OCI-LY1 (cell line): Measurements from ENCODE around the gene LDHAL6B.

Experiments
- CTCF ChIP-seq: fragments of 200-600 bp; sonication (generic), shearing (Covaris generic); IDR thresholded peaks from 2 replicates; pipeline ENCODE4 v1.5.1; 2017; ENCODE audit warnings: mild to moderate bottlenecking, antibody characterized with exemption, low read length, moderate library complexity, mixed read lengths
- EZH2 ChIP-seq: fragments of 200-600 bp; sonication (generic), shearing (Covaris generic); IDR thresholded peaks from 2 replicates; pipeline ENCODE4 v1.8.0; 2017; ENCODE audit warnings: borderline replicate concordance, mixed run types, mild to moderate bottlenecking, antibody characterized with exemption, low read length, moderate library complexity, mixed read lengths

GRCh38 chr15:59159210-59159609 is 47.4 kb upstream of the LDHAL6B start:
- TF ChIP-seq CTCF (no peak), EZH2 (no peak)
